IMR-90 (cell line): Measurements from ENCODE around the gene CREBZF. TPM values are rescaled to one million over a fixed set of nuclear protein-coding genes. Genes with fewer than 3 reads are reported as not detected.

Experiments used
- ATAC-seq: fragments of 200-7000 bp; cut with Tn5 transposase; 2 replicates; pipeline ENCODE4 v1.9.1; 2020; ENCODE audit warnings: low read depth, mild to moderate bottlenecking, moderate library complexity
- BruUV-seq: library from RNA; stranded (reverse); fragments of 400-500 nt; replicated peaks from 2 replicates; lab custom pipeline; 2021; lab: Mats Ljungman, UMichigan
- CTCF ChIA-PET: fragments of 300-600 bp; formaldehyde crosslinking; extraction: SDS; loops from one replicate; lab custom pipeline; 2021; ENCODE audit warnings: antibody characterized with exemption; lab: Yijun Ruan, JAX
- POLR2A ChIA-PET: fragments of 300-600 bp; sonication (Branson Sonifier 250); formaldehyde crosslinking; loops from one replicate; lab custom pipeline; 2022; ENCODE audit warnings: antibody characterized with exemption; ENCODE audit not compliant: unreplicated experiment; lab: Charles Lee
- DNase-seq: peaks from one replicate; pipeline ENCODE4 v3.0.0; 2013
- H2AFZ ChIP-seq: replicated peaks from 2 replicates; pipeline ENCODE3; 2013; ENCODE audit warnings: low read length, mild to moderate bottlenecking; ENCODE audit not compliant: poor library complexity
- H2AK5ac ChIP-seq: 2 replicates; pipeline ENCODE4 v1.6.1; 2013; ENCODE audit warnings: low read depth, low read length, inconsistent platforms
- H2AK9ac ChIP-seq: replicated peaks from 2 replicates; pipeline ENCODE3; 2013; ENCODE audit warnings: mild to moderate bottlenecking, low read depth, low read length, moderate library complexity; ENCODE audit not compliant: poor library complexity
- H2BK120ac ChIP-seq: 2 replicates; pipeline ENCODE4 v1.6.1; 2013; ENCODE audit warnings: low read depth, low read length, inconsistent platforms
- H2BK15ac ChIP-seq: 3 replicates; pipeline ENCODE4 v1.6.1; 2013; ENCODE audit warnings: low read depth, low read length, inconsistent platforms
- H2BK20ac ChIP-seq: 2 replicates; pipeline ENCODE4 v1.6.1; 2013; ENCODE audit warnings: low read depth, mild to moderate bottlenecking, inconsistent platforms, low read length, moderate library complexity
- H2BK5ac ChIP-seq: 2 replicates; pipeline ENCODE4 v1.6.1; 2013; ENCODE audit warnings: mild to moderate bottlenecking, low read depth, low read length, inconsistent platforms; ENCODE audit not compliant: poor library complexity, severe bottlenecking
- H3K14ac ChIP-seq: replicated peaks from 2 replicates; pipeline ENCODE4 v1.6.1; 2013; ENCODE audit warnings: low read depth, low read length, inconsistent platforms
- H3K18ac ChIP-seq: 2 replicates; pipeline ENCODE4 v1.6.1; 2013; ENCODE audit warnings: low read depth, low read length, control low read depth
- H3K23ac ChIP-seq: 2 replicates; pipeline ENCODE4 v1.6.1; 2013; ENCODE audit warnings: low read depth, low read length, inconsistent platforms
- H3K27ac ChIP-seq: 2 replicates; pipeline ENCODE4 v1.5.1; 2013; ENCODE audit warnings: mild to moderate bottlenecking, control low read depth, low read length; ENCODE audit not compliant: insufficient read depth
- H3K27me3 ChIP-seq: 2 replicates; pipeline ENCODE4 v1.6.1; 2013; ENCODE audit warnings: low read length; ENCODE audit not compliant: control insufficient read depth, insufficient read depth
- H3K36me3 ChIP-seq: 2 replicates; pipeline ENCODE4 v1.6.1; 2013; ENCODE audit warnings: low read length, mixed read lengths; ENCODE audit not compliant: control insufficient read depth, insufficient read depth
- H3K4ac ChIP-seq: 2 replicates; pipeline ENCODE4 v1.6.1; 2013; ENCODE audit warnings: low read depth, low read length, inconsistent platforms
- H3K4me1 ChIP-seq: 2 replicates; pipeline ENCODE4 v1.6.1; 2013; ENCODE audit warnings: low read length, mixed read lengths; ENCODE audit not compliant: control insufficient read depth, insufficient read depth
- H3K4me2 ChIP-seq: 2 replicates; pipeline ENCODE4 v1.6.1; 2013; ENCODE audit warnings: low read depth, mild to moderate bottlenecking, control low read depth, low read length, moderate library complexity
- H3K4me3 ChIP-seq: 2 replicates; pipeline ENCODE4 v1.5.1; 2013; ENCODE audit warnings: low read depth, mild to moderate bottlenecking, control low read depth, low read length, moderate library complexity; ENCODE audit not compliant: insufficient read depth
- H3K56ac ChIP-seq: 2 replicates; pipeline ENCODE4 v1.6.1; 2013; ENCODE audit warnings: low read length, inconsistent platforms; ENCODE audit not compliant: insufficient read depth; ENCODE audit errors: extremely low read depth
- H3K79me1 ChIP-seq, 2 experiments: 2 replicates each; pipeline ENCODE4 v1.6.1; 2013; ENCODE audit warnings: low read length in 2 of 2, inconsistent platforms in 1 of 2, low read depth in 1 of 2
- H3K9ac ChIP-seq: 2 replicates; pipeline ENCODE4 v1.6.1; 2013; ENCODE audit warnings: low read depth, low read length, control low read depth
- H3K9me1 ChIP-seq: 2 replicates; pipeline ENCODE4 v1.6.1; 2013; ENCODE audit warnings: low read length, inconsistent platforms; ENCODE audit not compliant: insufficient read depth
- H3K9me3 ChIP-seq: 2 replicates; pipeline ENCODE4 v1.6.1; 2013; ENCODE audit warnings: low read length; ENCODE audit not compliant: control insufficient read depth, insufficient read depth
- H4K20me1 ChIP-seq: 2 replicates; pipeline ENCODE4 v1.6.1; 2013; ENCODE audit warnings: low read length, inconsistent platforms; ENCODE audit not compliant: insufficient read depth
- H4K5ac ChIP-seq: 2 replicates; pipeline ENCODE4 v1.6.1; 2013; ENCODE audit warnings: mild to moderate bottlenecking, low read depth, low read length, control low read depth
- H4K8ac ChIP-seq, 2 experiments: 2 replicates each; pipeline ENCODE4 v1.6.1; 2013; ENCODE audit warnings: low read depth in 2 of 2, low read length in 2 of 2, control low read depth in 1 of 2, inconsistent platforms in 1 of 2
- H4K91ac ChIP-seq: 2 replicates; pipeline ENCODE4 v1.6.1; 2013; ENCODE audit warnings: low read depth, low read length, inconsistent platforms; ENCODE audit not compliant: insufficient read depth
- BHLHE40 ChIP-seq: fragments of 150-350 bp; IDR thresholded peaks from 2 replicates; pipeline ENCODE4 v1.6.1; 2016; ENCODE audit warnings: mild to moderate bottlenecking, low read depth, low read length
- CEBPB ChIP-seq: IDR thresholded peaks from 2 replicates; pipeline ENCODE4 v1.6.1; 2012; ENCODE audit warnings: low read depth, low read length, improper control_type of control experiment
- CHD1 ChIP-seq: IDR thresholded peaks from 2 replicates; pipeline ENCODE4 v1.6.1; 2012; ENCODE audit warnings: low read depth, low read length, improper control_type of control experiment
- FOS ChIP-seq: fragments of 150-350 bp; IDR thresholded peaks from 2 replicates; pipeline ENCODE4 v1.6.1; 2016; ENCODE audit warnings: low read depth, low read length
- MAZ ChIP-seq: IDR thresholded peaks from 2 replicates; pipeline ENCODE4 v1.6.1; 2012; ENCODE audit warnings: low read depth, mild to moderate bottlenecking, low read length, improper control_type of control experiment, moderate library complexity, borderline replicate concordance
- MXI1 ChIP-seq: IDR thresholded peaks from 2 replicates; pipeline ENCODE4 v1.6.1; 2012; ENCODE audit warnings: low read depth, mild to moderate bottlenecking, low read length, moderate library complexity, borderline replicate concordance
- RCOR1 ChIP-seq: IDR thresholded peaks from 2 replicates; pipeline ENCODE4 v1.6.1; 2012; ENCODE audit warnings: mild to moderate bottlenecking, low read length, improper control_type of control experiment; ENCODE audit not compliant: insufficient replicate concordance
- SMC3 ChIP-seq: fragments of 150-350 bp; IDR thresholded peaks from 2 replicates; pipeline ENCODE4 v1.6.1; 2016; ENCODE audit warnings: low read depth, mild to moderate bottlenecking, antibody characterized with exemption, low read length, moderate library complexity
- WGBS, 2 experiments: methylation state at CpG; one replicate each; pipeline versions ENCODE4 v1.1.5 to v1.1.7; 2013; ENCODE audit warnings: missing lambda C conversion rate in 2 of 2; ENCODE audit not compliant: insufficient read length in 1 of 2; ENCODE audit errors: extremely low coverage in 2 of 2; 5-methylcytosine and 5-hydroxymethylcytosine counted together
- dilution Hi-C: fragments of 300-500 bp; cut with HindIII; formaldehyde crosslinking; loops from one replicate; pipeline ENCODE4 v1.14.3; 2018; ENCODE audit warnings: low sequenced_read_pairs; ENCODE audit not compliant: unreplicated experiment
- in situ Hi-C: fragments of 300-500 bp; cut with MboI; formaldehyde crosslinking; loops from 3 replicates; pipeline ENCODE4 v1.14.3; 2019; ENCODE audit warnings: low sequenced_read_pairs, inconsistent platforms, mixed read lengths
- intact Hi-C: fragments of 100-400 bp; cut with micrococcal nuclease; formaldehyde crosslinking; loops from 2 replicates; pipeline ENCODE4 v1.10.0; 2022
- polyA plus RNA-seq, 3 experiments: library from polyadenylated mRNA; depleted of rRNA; stranded (reverse); fragments of >200 nt; gene quantifications; 2 replicates each; pipeline ENCODE4 v1.2.3, GENCODE V29; 2012; ENCODE audit warnings: low replicate concordance in 1 of 3
- total RNA-seq: library from RNA; depleted of rRNA; stranded (reverse); fragments of >200 nt; gene quantifications from 2 replicates; pipeline ENCODE4 v1.2.3, GENCODE V29; 2012
- TF ChIP-seq, protein P1 (sequence below): conservative IDR thresholded peaks from 2 replicates; pipeline ENCODE4 v1.5.1; 2012; ENCODE audit warnings: mild to moderate bottlenecking, low read depth, low read length, improper control_type of control experiment

CREBZF gene
- total and polyA plus RNA-seq, 2 of the 4 experiments (the other 2 are of a cell fraction): 12.5 to 17.7 TPM

DNA sequence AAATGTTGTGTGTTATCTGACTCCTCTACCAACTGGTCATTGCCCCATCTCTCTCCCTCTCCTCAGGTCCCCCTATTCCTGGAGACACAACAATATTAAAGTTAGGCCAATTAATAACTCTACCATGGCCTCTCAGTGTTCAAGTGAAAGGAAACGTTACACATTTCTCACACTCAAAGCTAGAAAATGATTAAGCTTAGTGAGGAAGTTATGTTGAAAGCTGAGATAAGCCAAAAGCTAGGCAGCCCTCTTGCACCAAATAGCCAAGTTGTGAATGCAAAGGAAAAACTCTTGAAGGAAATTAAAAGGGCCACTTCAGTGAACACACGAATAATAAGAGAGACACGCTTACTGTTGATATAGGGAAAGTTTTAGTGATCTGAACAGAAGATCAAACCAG, 44.7 kb downstream of the CREBZF start:
- H3K27me3 ChIP-seq: no peaks in the 10 kb centered on the region; the same call in 1 of the 2 replicates
- intact Hi-C loops (no loop called here), dilution Hi-C loops (no loop called here), in situ Hi-C loops (no loop called here)
- H4K5ac ChIP-seq: no peak overlapping the region
- H3K4me2 ChIP-seq: no peak overlapping the region
- no peak overlapping the region for H2BK120ac ChIP-seq
- no TSS peak for BruUV-seq
- DNase-seq (no peak), ATAC-seq (no peak)
- H2AFZ ChIP-seq: no peak overlapping the region
- ChIA-PET CTCF (interaction anchor here (0.6 kb wide), 2 partner anchors 196 to 1252 kb away, joined by 3 to 4 read pairs; no protein-coding TSS in a partner anchor), POLR2A (no interaction called here)
- no peak overlapping the region for H3K4me3 ChIP-seq
- no peak overlapping the region for H2BK5ac ChIP-seq
- H4K8ac ChIP-seq: no peak overlapping the region
- no peak overlapping the region for H3K9ac ChIP-seq
- H2AK9ac ChIP-seq: no peak overlapping the region
- WGBS, 2 experiments: no CpG with 5 or more reads among the region's 3 CpGs
- H3K36me3 ChIP-seq: no peaks in the 10 kb centered on the region
- TF ChIP-seq BHLHE40 (no peak), MXI1 (no peak), CEBPB (no peak), CHD1 (no peak), SMC3 (no peak), MAZ (no peak), RCOR1 (no peak), FOS (no peak)
- TF ChIP-seq, protein P1, sequence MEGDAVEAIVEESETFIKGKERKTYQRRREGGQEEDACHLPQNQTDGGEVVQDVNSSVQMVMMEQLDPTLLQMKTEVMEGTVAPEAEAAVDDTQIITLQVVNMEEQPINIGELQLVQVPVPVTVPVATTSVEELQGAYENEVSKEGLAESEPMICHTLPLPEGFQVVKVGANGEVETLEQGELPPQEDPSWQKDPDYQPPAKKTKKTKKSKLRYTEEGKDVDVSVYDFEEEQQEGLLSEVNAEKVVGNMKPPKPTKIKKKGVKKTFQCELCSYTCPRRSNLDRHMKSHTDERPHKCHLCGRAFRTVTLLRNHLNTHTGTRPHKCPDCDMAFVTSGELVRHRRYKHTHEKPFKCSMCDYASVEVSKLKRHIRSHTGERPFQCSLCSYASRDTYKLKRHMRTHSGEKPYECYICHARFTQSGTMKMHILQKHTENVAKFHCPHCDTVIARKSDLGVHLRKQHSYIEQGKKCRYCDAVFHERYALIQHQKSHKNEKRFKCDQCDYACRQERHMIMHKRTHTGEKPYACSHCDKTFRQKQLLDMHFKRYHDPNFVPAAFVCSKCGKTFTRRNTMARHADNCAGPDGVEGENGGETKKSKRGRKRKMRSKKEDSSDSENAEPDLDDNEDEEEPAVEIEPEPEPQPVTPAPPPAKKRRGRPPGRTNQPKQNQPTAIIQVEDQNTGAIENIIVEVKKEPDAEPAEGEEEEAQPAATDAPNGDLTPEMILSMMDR: no peak
- H4K91ac ChIP-seq: no peak overlapping the region
- H2BK15ac ChIP-seq: no peak overlapping the region
- no peak overlapping the region for H2AK5ac ChIP-seq
- H4K20me1 ChIP-seq: no peaks in the 10 kb centered on the region
- H3K9me3 ChIP-seq: no peaks in the 10 kb centered on the region
- H3K56ac ChIP-seq: no peak overlapping the region
- no peak overlapping the region for H2BK20ac ChIP-seq
- H3K14ac ChIP-seq: no peak overlapping the region
- H3K18ac ChIP-seq: no peak overlapping the region
- H3K79me1 ChIP-seq: no peaks in the 10 kb centered on the region
- H3K23ac ChIP-seq: no peak overlapping the region
- H3K27ac ChIP-seq: no peak overlapping the region
- no peaks in the 10 kb centered on the region for H3K9me1 ChIP-seq
- H3K4ac ChIP-seq: no peak overlapping the region
- no peaks in the 10 kb centered on the region for H3K4me1 ChIP-seq
